IMR-90 (cell line): ENCODE data around the gene PTPRN2. TPM values are rescaled to one million over a fixed set of nuclear protein-coding genes. Genes with fewer than 3 reads are reported as not detected.

Experiments
- ATAC-seq: fragments of 200-7000 bp; cut with Tn5 transposase; 2 replicates; pipeline ENCODE4 v1.9.1; 2020; ENCODE audit warnings: low read depth, mild to moderate bottlenecking, moderate library complexity
- BruUV-seq: library from RNA; stranded (reverse); fragments of 400-500 nt; replicated peaks from 2 replicates; lab custom pipeline; 2021; lab: Mats Ljungman, UMichigan
- CTCF ChIA-PET: fragments of 300-600 bp; formaldehyde crosslinking; extraction: SDS; loops from one replicate; lab custom pipeline; 2021; ENCODE audit warnings: antibody characterized with exemption; lab: Yijun Ruan, JAX
- POLR2A ChIA-PET: fragments of 300-600 bp; sonication (Branson Sonifier 250); formaldehyde crosslinking; loops from one replicate; lab custom pipeline; 2022; ENCODE audit warnings: antibody characterized with exemption; ENCODE audit not compliant: unreplicated experiment; lab: Charles Lee
- DNase-seq: peaks from one replicate; pipeline ENCODE4 v3.0.0; 2013
- H2AFZ ChIP-seq: replicated peaks from 2 replicates; pipeline ENCODE3; 2013; ENCODE audit warnings: low read length, mild to moderate bottlenecking; ENCODE audit not compliant: poor library complexity
- H2AK5ac ChIP-seq: 2 replicates; pipeline ENCODE4 v1.6.1; 2013; ENCODE audit warnings: low read depth, low read length, inconsistent platforms
- H2AK9ac ChIP-seq: replicated peaks from 2 replicates; pipeline ENCODE3; 2013; ENCODE audit warnings: mild to moderate bottlenecking, low read depth, low read length, moderate library complexity; ENCODE audit not compliant: poor library complexity
- H2BK120ac ChIP-seq: 2 replicates; pipeline ENCODE4 v1.6.1; 2013; ENCODE audit warnings: low read depth, low read length, inconsistent platforms
- H2BK15ac ChIP-seq: 3 replicates; pipeline ENCODE4 v1.6.1; 2013; ENCODE audit warnings: low read depth, low read length, inconsistent platforms
- H2BK20ac ChIP-seq: 2 replicates; pipeline ENCODE4 v1.6.1; 2013; ENCODE audit warnings: low read depth, mild to moderate bottlenecking, inconsistent platforms, low read length, moderate library complexity
- H2BK5ac ChIP-seq: 2 replicates; pipeline ENCODE4 v1.6.1; 2013; ENCODE audit warnings: mild to moderate bottlenecking, low read depth, low read length, inconsistent platforms; ENCODE audit not compliant: poor library complexity, severe bottlenecking
- H3K14ac ChIP-seq: replicated peaks from 2 replicates; pipeline ENCODE4 v1.6.1; 2013; ENCODE audit warnings: low read depth, low read length, inconsistent platforms
- H3K18ac ChIP-seq: 2 replicates; pipeline ENCODE4 v1.6.1; 2013; ENCODE audit warnings: low read depth, low read length, control low read depth
- H3K23ac ChIP-seq: 2 replicates; pipeline ENCODE4 v1.6.1; 2013; ENCODE audit warnings: low read depth, low read length, inconsistent platforms
- H3K27ac ChIP-seq: 2 replicates; pipeline ENCODE4 v1.5.1; 2013; ENCODE audit warnings: mild to moderate bottlenecking, control low read depth, low read length; ENCODE audit not compliant: insufficient read depth
- H3K27me3 ChIP-seq: 2 replicates; pipeline ENCODE4 v1.6.1; 2013; ENCODE audit warnings: low read length; ENCODE audit not compliant: control insufficient read depth, insufficient read depth
- H3K36me3 ChIP-seq: 2 replicates; pipeline ENCODE4 v1.6.1; 2013; ENCODE audit warnings: low read length, mixed read lengths; ENCODE audit not compliant: control insufficient read depth, insufficient read depth
- H3K4ac ChIP-seq: 2 replicates; pipeline ENCODE4 v1.6.1; 2013; ENCODE audit warnings: low read depth, low read length, inconsistent platforms
- H3K4me1 ChIP-seq: 2 replicates; pipeline ENCODE4 v1.6.1; 2013; ENCODE audit warnings: low read length, mixed read lengths; ENCODE audit not compliant: control insufficient read depth, insufficient read depth
- H3K4me2 ChIP-seq: 2 replicates; pipeline ENCODE4 v1.6.1; 2013; ENCODE audit warnings: low read depth, mild to moderate bottlenecking, control low read depth, low read length, moderate library complexity
- H3K4me3 ChIP-seq: 2 replicates; pipeline ENCODE4 v1.5.1; 2013; ENCODE audit warnings: low read depth, mild to moderate bottlenecking, control low read depth, low read length, moderate library complexity; ENCODE audit not compliant: insufficient read depth
- H3K56ac ChIP-seq: 2 replicates; pipeline ENCODE4 v1.6.1; 2013; ENCODE audit warnings: low read length, inconsistent platforms; ENCODE audit not compliant: insufficient read depth; ENCODE audit errors: extremely low read depth
- H3K79me1 ChIP-seq, 2 experiments: 2 replicates each; pipeline ENCODE4 v1.6.1; 2013; ENCODE audit warnings: low read length in 2 of 2, inconsistent platforms in 1 of 2, low read depth in 1 of 2
- H3K9ac ChIP-seq: 2 replicates; pipeline ENCODE4 v1.6.1; 2013; ENCODE audit warnings: low read depth, low read length, control low read depth
- H3K9me1 ChIP-seq: 2 replicates; pipeline ENCODE4 v1.6.1; 2013; ENCODE audit warnings: low read length, inconsistent platforms; ENCODE audit not compliant: insufficient read depth
- H3K9me3 ChIP-seq: 2 replicates; pipeline ENCODE4 v1.6.1; 2013; ENCODE audit warnings: low read length; ENCODE audit not compliant: control insufficient read depth, insufficient read depth
- H4K20me1 ChIP-seq: 2 replicates; pipeline ENCODE4 v1.6.1; 2013; ENCODE audit warnings: low read length, inconsistent platforms; ENCODE audit not compliant: insufficient read depth
- H4K5ac ChIP-seq: 2 replicates; pipeline ENCODE4 v1.6.1; 2013; ENCODE audit warnings: mild to moderate bottlenecking, low read depth, low read length, control low read depth
- H4K8ac ChIP-seq, 2 experiments: 2 replicates each; pipeline ENCODE4 v1.6.1; 2013; ENCODE audit warnings: low read depth in 2 of 2, low read length in 2 of 2, control low read depth in 1 of 2, inconsistent platforms in 1 of 2
- H4K91ac ChIP-seq: 2 replicates; pipeline ENCODE4 v1.6.1; 2013; ENCODE audit warnings: low read depth, low read length, inconsistent platforms; ENCODE audit not compliant: insufficient read depth
- BHLHE40 ChIP-seq: fragments of 150-350 bp; IDR thresholded peaks from 2 replicates; pipeline ENCODE4 v1.6.1; 2016; ENCODE audit warnings: mild to moderate bottlenecking, low read depth, low read length
- CEBPB ChIP-seq: IDR thresholded peaks from 2 replicates; pipeline ENCODE4 v1.6.1; 2012; ENCODE audit warnings: low read depth, low read length, improper control_type of control experiment
- CHD1 ChIP-seq: IDR thresholded peaks from 2 replicates; pipeline ENCODE4 v1.6.1; 2012; ENCODE audit warnings: low read depth, low read length, improper control_type of control experiment
- FOS ChIP-seq: fragments of 150-350 bp; IDR thresholded peaks from 2 replicates; pipeline ENCODE4 v1.6.1; 2016; ENCODE audit warnings: low read depth, low read length
- MAFK ChIP-seq: IDR thresholded peaks from 2 replicates; pipeline ENCODE4 v1.6.1; 2012; ENCODE audit warnings: low read depth, low read length, improper control_type of control experiment
- MAZ ChIP-seq: IDR thresholded peaks from 2 replicates; pipeline ENCODE4 v1.6.1; 2012; ENCODE audit warnings: low read depth, mild to moderate bottlenecking, low read length, improper control_type of control experiment, moderate library complexity, borderline replicate concordance
- MXI1 ChIP-seq: IDR thresholded peaks from 2 replicates; pipeline ENCODE4 v1.6.1; 2012; ENCODE audit warnings: low read depth, mild to moderate bottlenecking, low read length, moderate library complexity, borderline replicate concordance
- NFE2L2 ChIP-seq: fragments of 150-350 bp; IDR thresholded peaks from 2 replicates; pipeline ENCODE4 v1.6.1; 2016; ENCODE audit warnings: low read depth, mild to moderate bottlenecking, low read length
- POLR2A ChIP-seq: IDR thresholded peaks from 2 replicates; pipeline ENCODE4 v1.6.1; 2012; ENCODE audit warnings: mild to moderate bottlenecking, low read depth, low read length
- RAD21 ChIP-seq: IDR thresholded peaks from 2 replicates; pipeline ENCODE4 v1.6.1; 2012; ENCODE audit warnings: low read length, improper control_type of control experiment
- RCOR1 ChIP-seq: IDR thresholded peaks from 2 replicates; pipeline ENCODE4 v1.6.1; 2012; ENCODE audit warnings: mild to moderate bottlenecking, low read length, improper control_type of control experiment; ENCODE audit not compliant: insufficient replicate concordance
- RFX5 ChIP-seq: IDR thresholded peaks from 2 replicates; pipeline ENCODE4 v1.8.0; 2012; ENCODE audit warnings: low read depth, mild to moderate bottlenecking, low read length, moderate library complexity
- SMC3 ChIP-seq: fragments of 150-350 bp; IDR thresholded peaks from 2 replicates; pipeline ENCODE4 v1.6.1; 2016; ENCODE audit warnings: low read depth, mild to moderate bottlenecking, antibody characterized with exemption, low read length, moderate library complexity
- USF2 ChIP-seq: fragments of 150-350 bp; IDR thresholded peaks from 2 replicates; pipeline ENCODE4 v1.6.1; 2017; ENCODE audit warnings: mild to moderate bottlenecking, antibody characterized with exemption, low read length, low read depth
- WGBS, 2 experiments: methylation state at CpG; one replicate each; pipeline versions ENCODE4 v1.1.5 to v1.1.7; 2013; ENCODE audit warnings: missing lambda C conversion rate in 2 of 2; ENCODE audit not compliant: insufficient read length in 1 of 2; ENCODE audit errors: extremely low coverage in 2 of 2; 5-methylcytosine and 5-hydroxymethylcytosine counted together
- dilution Hi-C: fragments of 300-500 bp; cut with HindIII; formaldehyde crosslinking; loops from one replicate; pipeline ENCODE4 v1.14.3; 2018; ENCODE audit warnings: low sequenced_read_pairs; ENCODE audit not compliant: unreplicated experiment
- in situ Hi-C: fragments of 300-500 bp; cut with MboI; formaldehyde crosslinking; loops from 3 replicates; pipeline ENCODE4 v1.14.3; 2019; ENCODE audit warnings: low sequenced_read_pairs, inconsistent platforms, mixed read lengths
- intact Hi-C: fragments of 100-400 bp; cut with micrococcal nuclease; formaldehyde crosslinking; loops from 2 replicates; pipeline ENCODE4 v1.10.0; 2022
- polyA plus RNA-seq, 3 experiments: library from polyadenylated mRNA; depleted of rRNA; stranded (reverse); fragments of >200 nt; gene quantifications; 2 replicates each; pipeline ENCODE4 v1.2.3, GENCODE V29; 2012; ENCODE audit warnings: low replicate concordance in 1 of 3
- total RNA-seq: library from RNA; depleted of rRNA; stranded (reverse); fragments of >200 nt; gene quantifications from 2 replicates; pipeline ENCODE4 v1.2.3, GENCODE V29; 2012
- TF ChIP-seq, protein P1 (sequence below): fragments of 150-350 bp; IDR thresholded peaks from 2 replicates; pipeline ENCODE4 v1.6.1; 2016; ENCODE audit warnings: low read depth, mild to moderate bottlenecking, low read length, moderate library complexity, borderline replicate concordance
- TF ChIP-seq, protein P2 (sequence below): conservative IDR thresholded peaks from 2 replicates; pipeline ENCODE4 v1.5.1; 2012; ENCODE audit warnings: mild to moderate bottlenecking, low read depth, low read length, improper control_type of control experiment

The PTPRN2 gene
- total and polyA plus RNA-seq, 2 of the 4 experiments (the other 2 are of a cell fraction): 0.03 TPM; not detected in 1

- Histone ChIP-seq H2AK9ac (no peak overlapping the region), H4K91ac (no peak overlapping the region), H3K79me1 (no peaks in the 10 kb centered on the region), H2AK5ac (no peak overlapping the region), H3K4me3 (no peak overlapping the region), H4K8ac (no peak overlapping the region), H3K18ac (no peak overlapping the region), H3K9me3 (peaks cover 29% of the 10 kb centered on the region), H2BK120ac (no peak overlapping the region), H3K36me3 (no peaks in the 10 kb centered on the region), H3K27ac (no peak overlapping the region), H3K4me2 (no peak overlapping the region), H3K9ac (no peak overlapping the region), H2BK5ac (no peak overlapping the region), H4K20me1 (no peaks in the 10 kb centered on the region), H2BK15ac (no peak overlapping the region), H2AFZ (no peak overlapping the region), H3K4ac (no peak overlapping the region), H3K9me1 (no peaks in the 10 kb centered on the region), H3K4me1 (no peaks in the 10 kb centered on the region), H3K14ac (no peak overlapping the region), H3K56ac (no peak overlapping the region), H3K27me3 (no peaks in the 10 kb centered on the region), H4K5ac (no peak overlapping the region), H3K23ac (no peak overlapping the region), H2BK20ac (no peak overlapping the region)
- dilution Hi-C loops (no loop called here), in situ Hi-C loops (no loop called here), intact Hi-C loops (no loop called here)
- TF ChIP-seq FOS (no peak), RCOR1 (no peak), MXI1 (no peak), BHLHE40 (no peak), RAD21 (no peak), MAFK (no peak), MAZ (no peak), USF2 (no peak), RFX5 (no peak), SMC3 (no peak), CEBPB (no peak), POLR2A (no peak), NFE2L2 (no peak), CHD1 (no peak)
- TF ChIP-seq, protein P1, sequence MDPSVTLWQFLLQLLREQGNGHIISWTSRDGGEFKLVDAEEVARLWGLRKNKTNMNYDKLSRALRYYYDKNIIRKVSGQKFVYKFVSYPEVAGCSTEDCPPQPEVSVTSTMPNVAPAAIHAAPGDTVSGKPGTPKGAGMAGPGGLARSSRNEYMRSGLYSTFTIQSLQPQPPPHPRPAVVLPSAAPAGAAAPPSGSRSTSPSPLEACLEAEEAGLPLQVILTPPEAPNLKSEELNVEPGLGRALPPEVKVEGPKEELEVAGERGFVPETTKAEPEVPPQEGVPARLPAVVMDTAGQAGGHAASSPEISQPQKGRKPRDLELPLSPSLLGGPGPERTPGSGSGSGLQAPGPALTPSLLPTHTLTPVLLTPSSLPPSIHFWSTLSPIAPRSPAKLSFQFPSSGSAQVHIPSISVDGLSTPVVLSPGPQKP: no peak
- TF ChIP-seq, protein P2, sequence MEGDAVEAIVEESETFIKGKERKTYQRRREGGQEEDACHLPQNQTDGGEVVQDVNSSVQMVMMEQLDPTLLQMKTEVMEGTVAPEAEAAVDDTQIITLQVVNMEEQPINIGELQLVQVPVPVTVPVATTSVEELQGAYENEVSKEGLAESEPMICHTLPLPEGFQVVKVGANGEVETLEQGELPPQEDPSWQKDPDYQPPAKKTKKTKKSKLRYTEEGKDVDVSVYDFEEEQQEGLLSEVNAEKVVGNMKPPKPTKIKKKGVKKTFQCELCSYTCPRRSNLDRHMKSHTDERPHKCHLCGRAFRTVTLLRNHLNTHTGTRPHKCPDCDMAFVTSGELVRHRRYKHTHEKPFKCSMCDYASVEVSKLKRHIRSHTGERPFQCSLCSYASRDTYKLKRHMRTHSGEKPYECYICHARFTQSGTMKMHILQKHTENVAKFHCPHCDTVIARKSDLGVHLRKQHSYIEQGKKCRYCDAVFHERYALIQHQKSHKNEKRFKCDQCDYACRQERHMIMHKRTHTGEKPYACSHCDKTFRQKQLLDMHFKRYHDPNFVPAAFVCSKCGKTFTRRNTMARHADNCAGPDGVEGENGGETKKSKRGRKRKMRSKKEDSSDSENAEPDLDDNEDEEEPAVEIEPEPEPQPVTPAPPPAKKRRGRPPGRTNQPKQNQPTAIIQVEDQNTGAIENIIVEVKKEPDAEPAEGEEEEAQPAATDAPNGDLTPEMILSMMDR: no peak
- BruUV-seq: no TSS peak
- no peak for ATAC-seq
- POLR2A ChIA-PET: no interaction called here
- no peak for DNase-seq
- WGBS, 2 experiments: 50% methylated on average over 1 of the region's 11 CpGs; no CpG with 5 or more reads in 1 of the 2 experiments
- CTCF ChIA-PET: no interaction called here
Measured at GRCh38 chr7:158236400-158236799, 351.2 kb downstream of the PTPRN2 start.
